ENCODE data around the gene CXXC5. TPM values are rescaled to one million over a fixed set of nuclear protein-coding genes. Genes with fewer than 3 reads are reported as not detected.

Gene CXXC5
- total and polyA plus RNA-seq, 9 of the 15 experiments (the other 6 are each of a cell fraction or from before 2014, with no cell fraction given) = 1.9 to 123 (median 45.8) TPM

GRCh38 chr5:139696894-139697658, 48.9 kb downstream of the CXXC5 start (continued):
- peak; percentile 89 for TF ChIP-seq SUPT5H (IDR thresholded peaks at IDR 0.05)
- TF ChIP-seq, protein P1, sequence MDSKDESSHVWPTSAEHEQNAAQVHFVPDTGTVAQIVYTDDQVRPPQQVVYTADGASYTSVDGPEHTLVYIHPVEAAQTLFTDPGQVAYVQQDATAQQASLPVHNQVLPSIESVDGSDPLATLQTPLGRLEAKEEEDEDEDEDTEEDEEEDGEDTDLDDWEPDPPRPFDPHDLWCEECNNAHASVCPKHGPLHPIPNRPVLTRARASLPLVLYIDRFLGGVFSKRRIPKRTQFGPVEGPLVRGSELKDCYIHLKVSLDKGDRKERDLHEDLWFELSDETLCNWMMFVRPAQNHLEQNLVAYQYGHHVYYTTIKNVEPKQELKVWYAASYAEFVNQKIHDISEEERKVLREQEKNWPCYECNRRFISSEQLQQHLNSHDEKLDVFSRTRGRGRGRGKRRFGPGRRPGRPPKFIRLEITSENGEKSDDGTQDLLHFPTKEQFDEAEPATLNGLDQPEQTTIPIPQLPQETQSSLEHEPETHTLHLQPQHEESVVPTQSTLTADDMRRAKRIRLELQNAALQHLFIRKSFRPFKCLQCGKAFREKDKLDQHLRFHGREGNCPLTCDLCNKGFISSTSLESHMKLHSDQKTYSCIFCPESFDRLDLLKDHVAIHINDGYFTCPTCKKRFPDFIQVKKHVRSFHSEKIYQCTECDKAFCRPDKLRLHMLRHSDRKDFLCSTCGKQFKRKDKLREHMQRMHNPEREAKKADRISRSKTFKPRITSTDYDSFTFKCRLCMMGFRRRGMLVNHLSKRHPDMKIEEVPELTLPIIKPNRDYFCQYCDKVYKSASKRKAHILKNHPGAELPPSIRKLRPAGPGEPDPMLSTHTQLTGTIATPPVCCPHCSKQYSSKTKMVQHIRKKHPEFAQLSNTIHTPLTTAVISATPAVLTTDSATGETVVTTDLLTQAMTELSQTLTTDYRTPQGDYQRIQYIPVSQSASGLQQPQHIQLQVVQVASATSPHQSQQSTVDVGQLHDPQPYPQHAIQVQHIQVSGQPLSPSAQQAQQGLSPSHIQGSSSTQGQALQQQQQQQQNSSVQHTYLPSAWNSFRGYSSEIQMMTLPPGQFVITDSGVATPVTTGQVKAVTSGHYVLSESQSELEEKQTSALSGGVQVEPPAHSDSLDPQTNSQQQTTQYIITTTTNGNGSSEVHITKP (IDR thresholded peaks at IDR 0.05; ENCODE audit: partially characterized antibody) = peak; percentile 52
- no peak for TF ChIP-seq E2F3 (CRISPR knock-in tag; IDR thresholded peaks at IDR 0.05)
- TF ChIP-seq TARDBP (IDR thresholded peaks at IDR 0.05) = 0 out of 2 replicates have a peak, but pooled peaks have one; percentile 32
- 0 out of 2 replicates have a peak, but pooled peaks have one; percentile 60 for TF ChIP-seq ESRRB (CRISPR knock-in tag; IDR thresholded peaks at IDR 0.05; ENCODE audit: borderline replicate concordance)
- TF ChIP-seq GABPA (tag; conservative IDR thresholded peaks at IDR 0.05; ENCODE audit: low read depth) = peak; percentile 72
- TF ChIP-seq ATF7 (IDR thresholded peaks at IDR 0.05) = peak; percentile 8; the same call in 1 of the 2 replicates
- TF ChIP-seq, protein P2, sequence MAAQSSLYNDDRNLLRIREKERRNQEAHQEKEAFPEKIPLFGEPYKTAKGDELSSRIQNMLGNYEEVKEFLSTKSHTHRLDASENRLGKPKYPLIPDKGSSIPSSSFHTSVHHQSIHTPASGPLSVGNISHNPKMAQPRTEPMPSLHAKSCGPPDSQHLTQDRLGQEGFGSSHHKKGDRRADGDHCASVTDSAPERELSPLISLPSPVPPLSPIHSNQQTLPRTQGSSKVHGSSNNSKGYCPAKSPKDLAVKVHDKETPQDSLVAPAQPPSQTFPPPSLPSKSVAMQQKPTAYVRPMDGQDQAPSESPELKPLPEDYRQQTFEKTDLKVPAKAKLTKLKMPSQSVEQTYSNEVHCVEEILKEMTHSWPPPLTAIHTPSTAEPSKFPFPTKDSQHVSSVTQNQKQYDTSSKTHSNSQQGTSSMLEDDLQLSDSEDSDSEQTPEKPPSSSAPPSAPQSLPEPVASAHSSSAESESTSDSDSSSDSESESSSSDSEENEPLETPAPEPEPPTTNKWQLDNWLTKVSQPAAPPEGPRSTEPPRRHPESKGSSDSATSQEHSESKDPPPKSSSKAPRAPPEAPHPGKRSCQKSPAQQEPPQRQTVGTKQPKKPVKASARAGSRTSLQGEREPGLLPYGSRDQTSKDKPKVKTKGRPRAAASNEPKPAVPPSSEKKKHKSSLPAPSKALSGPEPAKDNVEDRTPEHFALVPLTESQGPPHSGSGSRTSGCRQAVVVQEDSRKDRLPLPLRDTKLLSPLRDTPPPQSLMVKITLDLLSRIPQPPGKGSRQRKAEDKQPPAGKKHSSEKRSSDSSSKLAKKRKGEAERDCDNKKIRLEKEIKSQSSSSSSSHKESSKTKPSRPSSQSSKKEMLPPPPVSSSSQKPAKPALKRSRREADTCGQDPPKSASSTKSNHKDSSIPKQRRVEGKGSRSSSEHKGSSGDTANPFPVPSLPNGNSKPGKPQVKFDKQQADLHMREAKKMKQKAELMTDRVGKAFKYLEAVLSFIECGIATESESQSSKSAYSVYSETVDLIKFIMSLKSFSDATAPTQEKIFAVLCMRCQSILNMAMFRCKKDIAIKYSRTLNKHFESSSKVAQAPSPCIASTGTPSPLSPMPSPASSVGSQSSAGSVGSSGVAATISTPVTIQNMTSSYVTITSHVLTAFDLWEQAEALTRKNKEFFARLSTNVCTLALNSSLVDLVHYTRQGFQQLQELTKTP (IDR thresholded peaks at IDR 0.05; ENCODE audit: low read depth in 1 of 2, partially characterized antibody in 2 of 2) = no peak
- TF ChIP-seq ZKSCAN3 (CRISPR knock-in tag; IDR thresholded peaks at IDR 0.05) = no peak
- TF ChIP-seq SMAD2 (IDR thresholded peaks at IDR 0.05; ENCODE audit: low read depth, low read length) = no peak
- no peak for TF ChIP-seq CHCHD3 (CRISPR knock-in tag; IDR thresholded peaks at IDR 0.05)
- TF ChIP-seq, protein P3, sequence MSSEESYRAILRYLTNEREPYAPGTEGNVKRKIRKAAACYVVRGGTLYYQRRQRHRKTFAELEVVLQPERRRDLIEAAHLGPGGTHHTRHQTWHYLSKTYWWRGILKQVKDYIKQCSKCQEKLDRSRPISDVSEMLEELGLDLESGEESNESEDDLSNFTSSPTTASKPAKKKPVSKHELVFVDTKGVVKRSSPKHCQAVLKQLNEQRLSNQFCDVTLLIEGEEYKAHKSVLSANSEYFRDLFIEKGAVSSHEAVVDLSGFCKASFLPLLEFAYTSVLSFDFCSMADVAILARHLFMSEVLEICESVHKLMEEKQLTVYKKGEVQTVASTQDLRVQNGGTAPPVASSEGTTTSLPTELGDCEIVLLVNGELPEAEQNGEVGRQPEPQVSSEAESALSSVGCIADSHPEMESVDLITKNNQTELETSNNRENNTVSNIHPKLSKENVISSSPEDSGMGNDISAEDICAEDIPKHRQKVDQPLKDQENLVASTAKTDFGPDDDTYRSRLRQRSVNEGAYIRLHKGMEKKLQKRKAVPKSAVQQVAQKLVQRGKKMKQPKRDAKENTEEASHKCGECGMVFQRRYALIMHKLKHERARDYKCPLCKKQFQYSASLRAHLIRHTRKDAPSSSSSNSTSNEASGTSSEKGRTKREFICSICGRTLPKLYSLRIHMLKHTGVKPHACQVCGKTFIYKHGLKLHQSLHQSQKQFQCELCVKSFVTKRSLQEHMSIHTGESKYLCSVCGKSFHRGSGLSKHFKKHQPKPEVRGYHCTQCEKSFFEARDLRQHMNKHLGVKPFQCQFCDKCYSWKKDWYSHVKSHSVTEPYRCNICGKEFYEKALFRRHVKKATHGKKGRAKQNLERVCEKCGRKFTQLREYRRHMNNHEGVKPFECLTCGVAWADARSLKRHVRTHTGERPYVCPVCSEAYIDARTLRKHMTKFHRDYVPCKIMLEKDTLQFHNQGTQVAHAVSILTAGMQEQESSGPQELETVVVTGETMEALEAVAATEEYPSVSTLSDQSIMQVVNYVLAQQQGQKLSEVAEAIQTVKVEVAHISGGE (CRISPR knock-in tag; IDR thresholded peaks at IDR 0.05) = peak in 1 of 3 experiments; percentile 55; a peak in 2 of 6 replicates

Measured in K562 (cell line).